Measurements from ENCODE around the gene TGM2. TPM values are rescaled to one million over a fixed set of nuclear protein-coding genes. Genes with fewer than 3 reads are reported as not detected.

Gene TGM2
- total and polyA plus RNA-seq, 12 donors: 146 to 993 (median 463) TPM

GRCh38 chr20:38153401-38153800, 11.7 kb downstream of the TGM2 start:
- H3K4me3 ChIP-seq: no peak overlapping the region
- DNase-seq (no peak), ATAC-seq (no peak)
- intact Hi-C loops (cut with DNase I): no loop called here
- peaks cover 35 to 93% (median 87%) of the 10 kb centered on the region in 9 donors for H3K4me1 ChIP-seq
- H3K27me3 ChIP-seq: no peaks in the 10 kb centered on the region
- 89 to 91% methylated on average over 5 of the region's 5 CpGs for WGBS, 2 donors
- H3K36me3 ChIP-seq: peaks cover 0 to 83% (median 52%) of the 10 kb centered on the region in 9 donors
- no peaks in the 10 kb centered on the region for H3K9me3 ChIP-seq
- peak overlapping the region in 9 of 10 donors; percentile 71 to 96 (median 92) for H3K27ac ChIP-seq
- TF ChIP-seq CTCF (IDR thresholded peaks at IDR 0.05): no peak

DNA sequence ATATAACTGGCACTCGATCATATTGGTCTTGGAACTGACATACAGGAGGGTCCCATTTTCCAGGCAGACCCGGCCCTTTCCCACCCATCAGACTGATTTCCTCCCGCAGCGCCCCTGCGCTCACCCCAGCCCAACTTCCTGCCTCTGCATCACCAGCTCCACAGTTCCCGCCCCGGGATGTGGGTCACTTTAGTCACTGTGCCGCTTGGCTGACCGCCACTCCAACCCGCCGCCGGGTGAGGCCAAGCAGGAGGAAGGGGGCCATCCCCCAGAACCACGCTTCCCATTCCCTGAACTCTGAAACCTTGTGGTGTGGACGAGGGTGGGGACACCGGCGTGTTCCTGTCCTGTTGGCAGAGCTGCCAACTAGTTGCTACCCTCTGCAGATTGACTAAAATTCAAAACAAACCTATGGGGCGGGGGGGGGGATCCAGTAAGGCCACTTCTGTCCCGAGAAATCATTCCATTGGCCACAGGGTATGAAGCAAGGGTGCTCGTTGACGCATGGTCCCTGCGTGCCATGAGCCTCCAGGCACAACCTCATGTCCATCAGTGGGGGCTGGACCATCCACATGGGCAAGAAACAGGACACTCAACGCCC, 12.3 kb downstream of the TGM2 start:
- H3K4me1 ChIP-seq: peaks cover 30 to 93% (median 82%) of the 10 kb centered on the region in 9 donors
- peaks cover 0 to 83% (median 59%) of the 10 kb centered on the region in 9 donors for H3K36me3 ChIP-seq
- intact Hi-C loops (cut with DNase I): no loop called here

DNA sequence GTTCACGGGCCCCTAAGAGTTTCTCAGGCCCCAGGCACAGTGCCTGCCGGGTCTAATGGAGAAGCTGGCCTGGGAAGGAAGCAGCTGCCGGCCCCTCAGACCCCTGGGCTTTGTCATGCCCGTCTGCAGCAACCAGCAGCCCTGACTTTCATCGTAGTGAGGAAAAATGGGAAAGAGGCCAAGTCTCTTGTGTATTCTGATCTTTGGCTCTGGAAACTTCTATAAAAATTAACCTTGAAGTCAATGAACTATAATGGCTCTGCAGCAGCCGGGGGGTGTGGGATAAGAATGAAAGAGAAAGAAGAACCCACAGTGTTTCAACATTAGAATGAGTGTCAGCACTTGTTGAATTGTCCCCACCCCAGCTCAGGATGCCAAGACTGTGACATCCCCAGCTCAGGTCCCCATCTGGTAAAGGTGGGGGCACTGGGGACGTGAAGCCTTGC, 12.9 kb downstream of the TGM2 start:
- no peak for TF ChIP-seq CTCF (IDR thresholded peaks at IDR 0.05)
- Histone ChIP-seq H3K4me1 (peaks cover 25 to 89% (median 77%) of the 10 kb centered on the region in 9 donors), H3K27me3 (no peaks in the 10 kb centered on the region), H3K27ac (peak overlapping the region; percentile 39 to 96 (median 90)), H3K36me3 (peaks cover 0 to 86% (median 64%) of the 10 kb centered on the region in 9 donors), H3K4me3 (peak overlapping the region in 7 of 10 donors; percentile 0 to 23 (median 10)), H3K9me3 (no peaks in the 10 kb centered on the region)
- DNase-seq: peak; percentile 42 to 59
- 1 to 3% methylated on average over 7 of the region's 7 CpGs for WGBS, 2 donors
- peak; percentile 10 to 54 (median 28) for ATAC-seq
- intact Hi-C loops (cut with DNase I): no loop called here

More for the DNA sequence above, 12.3 kb downstream of the TGM2 start:
- ATAC-seq: peak; percentile 71 to 84 (median 74)
- 22 to 24% methylated on average over 22 of the region's 22 CpGs for WGBS, 2 donors
- no peaks in the 10 kb centered on the region for H3K27me3 ChIP-seq
- H3K27ac ChIP-seq: peak overlapping the region; percentile 39 to 96 (median 90)
- TF ChIP-seq CTCF (IDR thresholded peaks at IDR 0.05): no peak
- no peaks in the 10 kb centered on the region for H3K9me3 ChIP-seq
- H3K4me3 ChIP-seq: peak overlapping the region in 7 of 10 donors; percentile 0 to 23 (median 10)
- peak; percentile 89 to 91 for DNase-seq

DNA sequence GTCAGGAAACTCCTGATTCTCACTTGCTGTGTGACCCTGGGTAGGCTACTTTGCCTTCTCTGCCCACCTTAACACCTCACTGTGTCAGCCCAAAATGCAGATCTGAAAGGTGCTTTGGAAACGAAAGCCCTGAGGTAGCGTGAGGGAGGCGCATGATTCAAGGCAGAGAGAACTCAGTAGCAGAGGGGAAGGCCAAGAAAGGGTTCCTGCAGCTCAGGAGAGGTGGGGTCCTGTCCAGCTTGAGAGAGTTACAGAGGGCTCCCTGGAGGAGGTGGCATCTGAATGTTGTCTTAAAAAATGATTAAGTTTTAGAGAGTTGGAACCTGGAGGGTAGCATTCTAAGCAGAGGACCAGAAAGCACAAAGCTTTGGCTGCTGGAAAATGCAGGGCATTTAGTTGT, 13.6 kb downstream of the TGM2 start:
- no peak overlapping the region for H3K4me3 ChIP-seq
- TF ChIP-seq CTCF (IDR thresholded peaks at IDR 0.05): no peak
- no peaks in the 10 kb centered on the region for H3K9me3 ChIP-seq
- H3K27me3 ChIP-seq: no peaks in the 10 kb centered on the region
- 86 to 87% methylated on average over 3 of the region's 3 CpGs for WGBS, 2 donors
- H3K4me1 ChIP-seq: peaks cover 18 to 82% (median 70%) of the 10 kb centered on the region in 9 donors
- DNase-seq (no peak), ATAC-seq (no peak)
- peak overlapping the region; percentile 39 to 96 (median 90) for H3K27ac ChIP-seq
- intact Hi-C loops (cut with DNase I): no loop called here
- peaks cover 0 to 90% (median 72%) of the 10 kb centered on the region in 9 donors for H3K36me3 ChIP-seq
